ENCODE data around the gene PLXNA1.

- TF ChIP-seq POLR2AphosphoS5 (IDR thresholded peaks at IDR 0.05) (no peak), CTCF (IDR thresholded peaks at IDR 0.05) (no peak), POLR2A (IDR thresholded peaks at IDR 0.05) (no peak), EP300 (IDR thresholded peaks at IDR 0.05; ENCODE audit: low read depth) (no peak)
These were observed 20.8 kb downstream of the PLXNA1 start for GRCh38 chr3:127003601-127004280.

Data from transverse colon (tissue), 4 donors.